TTC549 (cell line): ENCODE data around the gene ATOH8.

Source experiments
- FAIRE-seq: peaks from 2 replicates; lab custom pipeline; 2012; peaks lifted over from hg19 to GRCh38; lab: Jason Lieb, UNC

The ATOH8 gene

GRCh38 chr2:85754313-85755095 lies 713 bp downstream of the ATOH8 start:
- FAIRE-seq, result no peak

- no peak for FAIRE-seq
Observed at GRCh38 chr2:85755122-85756027, 1.6 kb downstream of the ATOH8 start.

- FAIRE-seq, result no peak
Observed at GRCh38 chr2:85756195-85756594, 2.4 kb downstream of the ATOH8 start.

GRCh38 chr2:85756822-85757435 lies 3.1 kb downstream of the ATOH8 start:
- no peak for FAIRE-seq

GRCh38 chr2:85757860-85758259 lies 4.1 kb downstream of the ATOH8 start:
- FAIRE-seq, result no peak

- FAIRE-seq, result no peak
Observed at GRCh38 chr2:85758361-85759256, 4.8 kb downstream of the ATOH8 start.

GRCh38 chr2:85759257-85759613 lies 5.4 kb downstream of the ATOH8 start:
- FAIRE-seq, result no peak

GRCh38 chr2:85760371-85760770 lies 6.6 kb downstream of the ATOH8 start:
- no peak for FAIRE-seq

GRCh38 chr2:85760872-85761271 lies 7.1 kb downstream of the ATOH8 start:
- FAIRE-seq, result no peak

GRCh38 chr2:85761512-85761944 lies 7.7 kb downstream of the ATOH8 start:
- FAIRE-seq, result no peak

GRCh38 chr2:85761946-85762345 lies 8.2 kb downstream of the ATOH8 start:
- FAIRE-seq, result no peak

- no peak for FAIRE-seq
Observed at GRCh38 chr2:85763132-85763531, 9.3 kb downstream of the ATOH8 start.

- no peak for FAIRE-seq
Observed at GRCh38 chr2:85763831-85764230, 10.0 kb downstream of the ATOH8 start.

- FAIRE-seq, result no peak
Observed at GRCh38 chr2:85765081-85765731, 11.4 kb downstream of the ATOH8 start.

GRCh38 chr2:85766229-85766628 lies 12.4 kb downstream of the ATOH8 start:
- FAIRE-seq, result no peak

GRCh38 chr2:85767803-85768665 lies 14.2 kb downstream of the ATOH8 start:
- FAIRE-seq, result no peak

GRCh38 chr2:85768713-85769112 lies 14.9 kb downstream of the ATOH8 start:
- FAIRE-seq, result no peak

GRCh38 chr2:85769236-85769982 lies 15.6 kb downstream of the ATOH8 start:
- no peak for FAIRE-seq

- no peak for FAIRE-seq
Observed at GRCh38 chr2:85769983-85770362, 16.2 kb downstream of the ATOH8 start.

- no peak for FAIRE-seq
Observed at GRCh38 chr2:85770369-85770768, 16.6 kb downstream of the ATOH8 start.
